ENCODE measurements around the gene FOSL1. TPM values are rescaled to one million over a fixed set of nuclear protein-coding genes. Genes with fewer than 3 reads are reported as not detected.

The FOSL1 gene
- total RNA-seq, 1 experiment from 2014 or later: 58.8 TPM

DNA sequence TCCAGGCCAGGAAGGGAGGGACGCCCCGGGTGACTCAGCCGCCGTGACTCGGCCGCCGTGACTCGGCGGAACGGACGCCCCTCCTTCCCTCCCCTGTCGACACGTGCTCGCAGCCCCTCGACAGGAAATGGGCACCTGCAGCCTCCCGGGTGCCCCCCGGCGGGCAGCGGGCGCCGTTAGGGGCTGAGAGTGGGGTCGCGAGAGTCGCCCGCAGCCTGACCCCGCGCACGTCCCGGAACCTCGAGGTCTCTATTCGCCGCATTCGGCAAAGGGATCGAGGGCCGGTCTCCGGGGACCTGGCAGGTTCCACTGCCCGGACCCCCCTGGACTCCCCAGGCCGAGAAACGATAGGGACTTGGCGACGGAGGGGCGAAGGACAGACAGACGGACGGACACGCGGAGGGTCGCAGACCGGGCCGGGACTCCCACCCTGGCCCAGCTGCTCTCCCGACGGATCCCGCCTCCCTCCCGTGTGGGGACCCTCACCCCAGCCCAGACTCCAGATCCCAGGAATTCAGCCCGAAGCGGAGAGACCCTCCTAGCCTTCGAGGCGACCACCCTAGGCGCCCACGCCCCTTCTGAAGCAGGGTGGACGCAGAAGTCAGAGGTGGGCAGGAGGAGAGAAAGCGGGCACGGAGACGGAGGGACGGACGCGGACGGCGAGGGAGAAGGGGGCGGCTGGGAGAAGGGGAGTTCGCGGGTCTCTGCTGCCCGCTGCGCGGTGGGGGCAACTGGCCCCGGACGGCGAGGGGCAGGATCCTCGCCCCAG lies 648 bp downstream of the FOSL1 start:
- Histone ChIP-seq H2AFZ (peak overlapping the region; percentile 29; the same call in 1 of the 2 replicates), H3K4me3 (peak overlapping the region; percentile 96), H3K36me3 (ENCODE audit: low read depth) (peaks cover 27% of the 10 kb centered on the region), H3K27ac (peak overlapping the region; percentile 95), H3K4me1 (replicated peaks; ENCODE audit: insufficient read depth) (peaks cover 71% of the 10 kb centered on the region), H3K27me3 (ENCODE audit: insufficient read depth, low read depth) (no peaks in the 10 kb centered on the region), H3K9me3 (ENCODE audit: insufficient read depth, low read depth) (no peaks in the 10 kb centered on the region), H3K4me2 (peak overlapping the region; percentile 91), H3K79me2 (ENCODE audit: low read depth) (peaks cover 62% of the 10 kb centered on the region), H4K20me1 (ENCODE audit: insufficient read depth) (peaks cover 40% of the 10 kb centered on the region), H3F3A (ENCODE audit: insufficient read depth, low read depth) (peaks cover 80% of the 10 kb centered on the region), H3K9me2 (ENCODE audit: insufficient read depth) (no peaks in the 10 kb centered on the region)
- DNase-seq: peak; percentile 75 to 88
- intact Hi-C loops (cut with micrococcal nuclease; ENCODE audit: unreplicated experiment): no loop called here
- BruUV-seq (replicated peaks): no TSS peak
- no peak for TF ChIP-seq EZH2 (IDR thresholded peaks at IDR 0.05; ENCODE audit: low read depth)
- TF ChIP-seq, protein P1, sequence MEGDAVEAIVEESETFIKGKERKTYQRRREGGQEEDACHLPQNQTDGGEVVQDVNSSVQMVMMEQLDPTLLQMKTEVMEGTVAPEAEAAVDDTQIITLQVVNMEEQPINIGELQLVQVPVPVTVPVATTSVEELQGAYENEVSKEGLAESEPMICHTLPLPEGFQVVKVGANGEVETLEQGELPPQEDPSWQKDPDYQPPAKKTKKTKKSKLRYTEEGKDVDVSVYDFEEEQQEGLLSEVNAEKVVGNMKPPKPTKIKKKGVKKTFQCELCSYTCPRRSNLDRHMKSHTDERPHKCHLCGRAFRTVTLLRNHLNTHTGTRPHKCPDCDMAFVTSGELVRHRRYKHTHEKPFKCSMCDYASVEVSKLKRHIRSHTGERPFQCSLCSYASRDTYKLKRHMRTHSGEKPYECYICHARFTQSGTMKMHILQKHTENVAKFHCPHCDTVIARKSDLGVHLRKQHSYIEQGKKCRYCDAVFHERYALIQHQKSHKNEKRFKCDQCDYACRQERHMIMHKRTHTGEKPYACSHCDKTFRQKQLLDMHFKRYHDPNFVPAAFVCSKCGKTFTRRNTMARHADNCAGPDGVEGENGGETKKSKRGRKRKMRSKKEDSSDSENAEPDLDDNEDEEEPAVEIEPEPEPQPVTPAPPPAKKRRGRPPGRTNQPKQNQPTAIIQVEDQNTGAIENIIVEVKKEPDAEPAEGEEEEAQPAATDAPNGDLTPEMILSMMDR (conservative IDR thresholded peaks at IDR 0.05): 0 out of 2 replicates have a peak, but pooled peaks have one; percentile 23
- ChIA-PET POLR2A (ENCODE audit: unreplicated experiment) (interaction anchor here (0.6 to 2.2 kb wide), 3 partner anchors 9 to 16 kb away, joined by 4 to 34 read pairs (median 4); partner anchors contain the start of gene CCDC85B), CTCF (interaction anchor here (0.7 kb wide), 1 partner anchor 14 kb away, joined by 5 read pairs; no protein-coding TSS in a partner anchor)

DNA sequence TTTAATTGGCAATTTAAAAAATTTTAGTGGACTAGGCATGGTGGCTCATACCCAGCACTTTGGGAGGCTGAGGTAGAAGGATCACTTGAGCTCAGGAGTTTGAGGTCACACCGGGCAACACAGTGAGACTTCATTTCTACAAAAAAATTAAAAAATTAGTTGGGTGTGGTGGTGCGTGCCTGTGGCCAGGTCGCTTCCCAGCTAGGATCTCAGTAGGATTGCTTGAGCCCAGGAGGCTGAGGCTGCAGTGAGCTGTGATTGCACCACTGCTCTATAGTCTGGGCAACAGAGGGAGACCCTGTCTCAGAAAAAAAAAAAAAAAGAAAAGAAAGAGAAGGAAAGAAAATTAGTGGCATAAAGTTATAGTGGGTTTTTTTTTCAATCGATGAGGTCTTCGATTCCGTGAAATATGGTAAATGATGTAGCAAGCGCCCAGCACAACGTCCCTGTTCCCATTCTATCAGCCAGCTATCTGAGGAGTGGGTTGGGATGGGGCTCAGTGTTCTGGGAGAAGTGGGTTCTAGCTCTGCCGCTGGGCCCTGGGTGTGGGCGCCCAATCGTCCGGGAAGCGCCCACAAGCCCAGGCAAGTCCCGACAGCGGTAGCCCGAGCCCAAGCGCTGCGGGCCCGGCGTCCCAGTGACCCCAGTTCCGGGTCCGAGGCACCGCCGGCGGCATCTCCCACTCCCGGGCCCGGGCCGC lies 1.4 kb downstream of the FOSL1 start:
- H2AFZ ChIP-seq: no peak overlapping the region
- TF ChIP-seq EZH2 (IDR thresholded peaks at IDR 0.05; ENCODE audit: low read depth): no peak
- TF ChIP-seq, protein P1 (conservative IDR thresholded peaks at IDR 0.05): no peak
- intact Hi-C loops (cut with micrococcal nuclease; ENCODE audit: unreplicated experiment): no loop called here
- no peaks in the 10 kb centered on the region for H3K9me3 ChIP-seq (ENCODE audit: insufficient read depth, low read depth)
- peaks cover 47% of the 10 kb centered on the region for H4K20me1 ChIP-seq (ENCODE audit: insufficient read depth)
- H3K27ac ChIP-seq: peak overlapping the region; percentile 95
- POLR2A ChIA-PET (ENCODE audit: unreplicated experiment): interaction anchor here (0.6 to 2.2 kb wide), 3 partner anchors 9 to 17 kb away, joined by 3 to 34 read pairs (median 4); partner anchors contain the start of genes CCDC85B and FIBP
- H3K9me2 ChIP-seq (ENCODE audit: insufficient read depth): no peaks in the 10 kb centered on the region
- DNase-seq: no peak
- H3K4me3 ChIP-seq: peak overlapping the region; percentile 96
- peaks cover 81% of the 10 kb centered on the region for H3F3A ChIP-seq (ENCODE audit: insufficient read depth, low read depth)
- peaks cover 69% of the 10 kb centered on the region for H3K79me2 ChIP-seq (ENCODE audit: low read depth)
- peaks cover 27% of the 10 kb centered on the region for H3K36me3 ChIP-seq (ENCODE audit: low read depth)
- peak overlapping the region; percentile 91 for H3K4me2 ChIP-seq
- H3K4me1 ChIP-seq (replicated peaks; ENCODE audit: insufficient read depth): peaks cover 65% of the 10 kb centered on the region
- no peaks in the 10 kb centered on the region for H3K27me3 ChIP-seq (ENCODE audit: insufficient read depth, low read depth)
- CTCF ChIA-PET: interaction anchor here (0.6 to 1.3 kb wide), 6 partner anchors 10 to 56 kb away, joined by 3 to 13 read pairs (median 8); no protein-coding TSS in a partner anchor
- BruUV-seq (replicated peaks): TSS peak; percentile 28

DNA sequence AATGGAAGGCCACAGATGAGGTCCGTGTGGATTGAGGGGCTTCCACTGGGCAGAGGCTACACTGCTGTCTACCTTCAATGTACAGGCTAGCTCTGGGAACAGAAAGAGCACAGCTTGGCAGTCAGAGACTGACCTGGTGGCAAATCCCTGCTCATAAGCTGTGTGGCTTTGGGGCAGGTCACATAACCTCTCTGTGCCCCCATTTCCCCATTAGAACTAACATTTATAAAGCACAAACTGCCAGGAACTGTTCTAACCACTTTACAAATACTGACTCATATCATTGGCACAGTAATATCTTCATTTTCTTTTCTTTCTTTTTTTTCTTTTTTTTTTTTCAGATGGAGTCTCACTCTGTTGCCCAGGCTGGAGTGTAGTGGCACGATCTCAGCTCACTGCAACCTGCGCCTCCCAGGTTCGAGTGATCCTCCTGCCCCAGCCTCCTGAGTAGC lies 3.1 kb downstream of the FOSL1 start:
- Histone ChIP-seq H3K4me3 (peak overlapping the region; percentile 96; the same call in 1 of the 2 replicates), H3K27me3 (ENCODE audit: insufficient read depth, low read depth) (no peaks in the 10 kb centered on the region), H3K9me3 (ENCODE audit: insufficient read depth, low read depth) (no peaks in the 10 kb centered on the region), H4K20me1 (ENCODE audit: insufficient read depth) (peaks cover 52% of the 10 kb centered on the region), H3K36me3 (ENCODE audit: low read depth) (peaks cover 27% of the 10 kb centered on the region), H3F3A (ENCODE audit: insufficient read depth, low read depth) (peaks cover 83% of the 10 kb centered on the region), H3K4me2 (peak overlapping the region; percentile 91), H3K79me2 (ENCODE audit: low read depth) (peaks cover 80% of the 10 kb centered on the region), H2AFZ (no peak overlapping the region), H3K9me2 (ENCODE audit: insufficient read depth) (no peaks in the 10 kb centered on the region), H3K4me1 (replicated peaks; ENCODE audit: insufficient read depth) (peaks cover 47% of the 10 kb centered on the region), H3K27ac (peak overlapping the region; percentile 95)
- TF ChIP-seq, protein P1 (conservative IDR thresholded peaks at IDR 0.05): no peak
- TF ChIP-seq EZH2 (IDR thresholded peaks at IDR 0.05; ENCODE audit: low read depth): no peak
- ChIA-PET POLR2A (ENCODE audit: unreplicated experiment) (interaction anchor here (0.6 to 2.2 kb wide), 2 partner anchors 19 to 327 kb away, joined by 4 to 34 read pairs; partner anchors contain the start of gene ZNRD2), CTCF (interaction anchor here (1.3 kb wide), 2 partner anchors 9 to 12 kb away, joined by 4 to 10 read pairs; partner anchors contain the start of gene FIBP)
- BruUV-seq (replicated peaks): no TSS peak
- intact Hi-C loops (cut with micrococcal nuclease; ENCODE audit: unreplicated experiment): no loop called here
- DNase-seq: no peak
